COLO668 (cell line): Measurements from ENCODE around the gene FAM114A1.
"Not testable (repeated sequence)": the region's sequence is repeated elsewhere in the genome, so short reads cannot be mapped to it uniquely, and the experiment has no call there.

ENCODE experiments used
- DNase-seq: peaks from one replicate; lab custom pipeline; 2025; ENCODE audit not compliant: unreplicated experiment; lab: John Stamatoyannopoulos, UW

Gene FAM114A1

DNA sequence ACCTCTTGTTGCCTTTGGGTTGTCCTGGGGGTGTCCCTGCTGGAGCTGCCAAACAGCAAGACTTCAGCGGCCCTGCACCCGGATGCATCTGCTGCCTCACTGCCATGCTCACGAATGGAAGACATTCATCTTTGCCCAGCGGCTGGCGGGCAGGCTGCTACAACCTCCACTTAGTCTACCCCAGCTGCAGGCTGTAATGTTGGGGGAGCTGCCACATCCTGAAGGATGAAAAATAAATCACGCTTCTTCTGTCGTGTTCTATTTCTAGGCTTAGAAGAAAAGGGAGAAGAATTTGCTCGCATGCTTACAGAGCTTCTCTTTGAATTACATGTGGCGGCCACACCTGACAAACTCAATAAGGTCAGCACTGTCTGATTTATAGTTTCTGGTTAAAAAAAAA lies 61.4 kb downstream of the FAM114A1 start:
- DNase-seq, result no peak

- DNase-seq, result no peak
These were observed 62.6 kb downstream of the FAM114A1 start for GRCh38 chr4:38930204-38930603.

GRCh38 chr4:38930707-38931106 lies 63.1 kb downstream of the FAM114A1 start:
- DNase-seq, result no peak

DNA sequence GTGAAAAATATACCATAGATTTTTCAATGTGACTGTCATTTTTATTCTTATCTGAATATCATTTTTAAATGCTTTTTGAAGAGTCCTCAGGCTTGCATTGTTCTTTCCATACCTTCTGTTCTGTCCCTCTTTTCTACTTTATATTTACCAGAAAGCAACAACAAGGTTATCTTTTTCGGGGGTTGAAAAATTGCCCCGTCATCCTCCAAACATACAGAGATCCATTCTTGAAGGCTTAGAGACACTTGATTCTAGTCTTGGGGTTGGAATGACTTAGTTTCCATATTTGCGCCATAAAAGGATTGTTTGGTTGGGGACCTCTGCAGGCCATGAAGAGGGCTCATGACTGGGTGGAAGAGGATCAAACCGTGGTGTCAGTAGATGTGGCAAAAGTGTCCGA lies 63.5 kb downstream of the FAM114A1 start:
- no peak for DNase-seq

DNA sequence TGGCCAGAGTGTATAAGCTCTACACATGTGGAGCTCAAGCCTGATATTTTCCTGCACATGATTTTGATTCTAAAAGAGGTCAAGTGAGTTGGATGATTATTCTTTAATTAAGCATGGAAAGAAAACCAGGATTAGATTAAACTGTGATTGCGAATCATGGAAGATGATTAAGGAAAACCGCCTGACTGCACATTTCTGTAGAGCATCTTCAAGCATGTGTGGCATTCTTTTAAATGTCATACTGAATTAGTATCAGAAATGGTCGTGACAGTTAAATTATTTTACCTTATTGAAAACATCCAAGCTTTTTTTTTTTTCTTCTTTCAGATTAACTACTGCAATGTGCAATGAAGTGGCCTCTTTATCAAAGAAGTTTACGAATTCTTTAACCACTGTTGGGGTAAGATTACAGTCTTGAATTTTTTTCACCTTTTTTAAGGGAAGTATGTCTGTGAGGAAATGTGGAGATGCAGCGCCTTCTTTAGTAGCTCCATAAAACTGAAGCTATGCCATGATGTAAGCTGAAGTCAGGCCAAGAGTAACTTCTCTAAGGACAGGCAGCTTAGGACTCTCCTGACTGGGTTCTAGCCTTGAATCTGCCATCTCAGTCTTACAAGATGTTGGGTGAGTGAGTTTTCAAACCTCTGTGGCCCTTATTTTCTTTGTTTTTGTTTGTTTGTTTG lies 67.9 kb downstream of the FAM114A1 start:
- no peak for DNase-seq

DNA sequence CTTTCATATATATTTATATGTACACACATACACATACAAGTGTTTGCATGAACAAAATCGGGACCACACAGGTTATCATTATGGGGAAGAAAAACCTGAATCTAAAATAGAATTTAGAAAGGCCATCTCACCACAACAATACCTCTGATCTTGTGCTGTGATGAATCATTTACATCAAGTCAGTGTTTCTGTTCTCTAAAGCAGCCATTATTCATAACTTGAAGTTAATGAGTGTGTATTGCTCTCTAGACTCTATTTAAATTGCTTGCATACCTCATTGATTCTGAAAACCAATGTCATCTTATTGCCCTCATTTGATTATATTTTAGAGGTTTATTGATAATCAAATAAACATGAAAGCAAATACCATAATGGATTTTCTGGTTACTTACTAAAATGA lies 71.6 kb downstream of the FAM114A1 start:
- DNase-seq, result no peak

GRCh38 chr4:38940476-38940875 lies 72.9 kb downstream of the FAM114A1 start:
- no peak for DNase-seq

DNA sequence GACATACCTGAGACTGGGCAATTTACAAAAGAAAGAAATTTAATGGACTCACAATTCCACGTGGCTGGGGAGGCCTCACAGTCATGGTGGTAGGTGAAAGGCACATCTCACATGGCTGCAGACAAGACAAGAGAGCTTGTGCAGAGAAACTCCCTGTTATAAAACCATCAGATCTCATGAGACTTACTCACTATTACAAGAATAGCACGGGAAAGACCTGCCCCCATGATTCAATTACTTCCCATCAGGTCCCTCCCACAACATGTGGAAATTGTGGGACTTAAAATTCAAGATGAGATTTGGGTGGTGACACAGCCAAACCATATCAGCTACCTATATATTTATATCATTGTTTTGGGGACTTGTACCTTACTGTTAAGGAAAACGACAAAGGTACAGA lies 74.3 kb downstream of the FAM114A1 start:
- not testable (repeated sequence) for DNase-seq

- no peak for DNase-seq
These were observed 75.7 kb downstream of the FAM114A1 start for GRCh38 chr4:38943343-38943742.

DNA sequence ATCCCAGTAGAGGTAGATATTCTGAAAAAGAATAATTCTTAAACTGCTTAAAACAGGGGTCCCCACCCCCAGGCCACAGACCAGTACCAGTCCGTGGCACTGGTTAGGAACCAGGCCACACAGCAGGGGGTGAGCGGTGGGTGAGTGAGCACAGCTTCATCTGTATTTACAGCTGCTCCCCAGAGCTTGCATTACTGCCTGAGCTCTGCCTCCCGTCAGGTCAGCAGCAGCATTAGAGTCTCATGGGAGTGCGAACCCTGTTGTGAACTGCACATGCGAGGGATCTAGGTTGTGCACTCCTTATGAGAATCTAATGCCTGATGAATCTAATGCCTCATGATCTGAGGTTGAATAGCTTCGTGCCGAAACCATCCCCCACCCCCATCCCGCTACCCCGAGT lies 76.8 kb downstream of the FAM114A1 start:
- DNase-seq, result no peak

- no peak for DNase-seq
These were observed 79.3 kb downstream of the FAM114A1 start for GRCh38 chr4:38946919-38947318.

DNA sequence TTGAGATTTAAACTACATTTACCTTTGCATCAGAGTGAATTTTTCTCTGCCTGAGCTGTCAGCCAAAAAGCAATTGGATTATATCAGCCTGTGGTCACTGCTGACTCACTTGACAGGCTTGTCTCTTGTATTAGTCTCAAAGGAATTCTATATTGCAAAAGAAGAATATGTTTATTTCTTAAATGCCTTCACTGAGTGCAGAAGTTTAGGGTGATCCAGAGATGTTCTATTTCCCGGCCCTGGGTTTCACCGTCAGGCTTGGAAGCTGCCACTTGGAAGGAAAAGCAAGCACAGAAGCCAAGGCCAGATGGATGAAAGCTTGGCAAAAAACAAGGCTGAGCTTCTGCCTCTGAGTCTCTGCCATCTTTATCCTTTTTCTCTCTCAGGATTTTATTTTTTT lies 80.9 kb downstream of the FAM114A1 start:
- DNase-seq, result no peak

DNA sequence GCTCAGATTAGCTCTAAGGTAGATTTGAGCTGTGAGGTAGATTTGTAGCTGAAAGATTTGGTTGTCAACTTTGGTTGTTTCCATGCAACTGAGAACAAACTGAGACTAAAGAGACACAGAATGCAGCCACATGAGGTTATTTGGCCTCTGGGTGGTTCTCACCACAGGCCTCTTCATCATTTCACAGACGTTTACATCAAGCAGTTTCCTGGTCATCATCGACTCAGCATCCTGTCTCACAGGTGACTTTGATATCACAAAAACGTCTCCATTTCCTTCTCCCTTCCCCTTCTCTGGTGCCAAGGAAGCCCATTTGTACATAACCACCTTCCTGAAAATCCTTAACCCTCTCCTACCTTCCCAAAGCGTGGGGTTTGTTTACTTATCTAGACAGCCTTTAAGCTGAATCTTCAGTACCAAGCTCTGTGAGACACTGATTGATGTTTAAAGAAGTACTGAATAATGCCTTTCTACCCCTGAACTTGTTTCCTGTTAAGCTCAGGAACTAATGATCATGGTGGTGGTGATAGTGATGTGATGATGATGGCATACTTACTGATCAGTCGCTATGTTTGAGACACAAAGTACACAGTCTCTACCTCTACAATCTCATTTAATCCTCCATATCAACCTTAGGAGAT lies 81.9 kb downstream of the FAM114A1 start:
- DNase-seq, result no peak

DNA sequence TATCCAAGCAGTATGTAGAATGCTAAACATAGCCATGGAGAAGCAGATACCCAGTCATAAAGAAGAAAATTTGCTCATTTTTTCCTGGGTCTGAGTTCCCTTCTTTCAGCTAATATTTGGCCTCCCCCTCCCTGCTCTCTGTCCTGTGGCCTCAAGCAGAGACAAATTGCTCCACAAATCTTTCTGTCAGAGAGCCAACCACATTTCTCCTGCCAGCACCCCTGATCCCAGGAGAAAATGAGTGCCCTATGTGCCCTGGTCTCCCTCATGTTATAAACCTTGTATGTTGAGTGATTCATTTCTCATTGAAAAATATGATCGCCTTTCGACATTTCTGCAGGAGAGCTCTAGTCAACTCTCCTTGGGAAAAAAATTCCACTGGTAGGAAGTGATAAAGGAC lies 82.6 kb downstream of the FAM114A1 start:
- DNase-seq, result no peak

GRCh38 chr4:38950734-38951133 lies 83.1 kb downstream of the FAM114A1 start:
- no peak for DNase-seq

- no peak for DNase-seq
These were observed 84.0 kb downstream of the FAM114A1 start for GRCh38 chr4:38951598-38951997.

DNA sequence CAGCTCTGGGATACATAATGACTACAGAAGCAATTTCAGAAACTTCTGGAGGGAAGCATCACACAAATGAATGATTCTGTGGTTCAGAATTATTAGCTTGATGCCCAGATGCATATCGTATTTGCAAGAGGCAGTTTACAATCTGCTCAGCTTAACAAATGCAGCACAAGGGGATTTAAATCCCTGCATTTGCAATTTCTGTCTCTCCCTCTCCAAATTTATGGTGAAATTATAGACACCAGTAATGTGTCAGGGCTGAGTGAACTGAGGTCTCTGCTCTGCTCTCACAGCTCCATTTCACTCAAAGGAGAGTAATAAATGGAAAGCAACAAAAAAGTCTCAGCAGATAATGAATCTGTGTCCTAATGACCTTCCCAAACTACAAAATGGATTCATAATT lies 84.4 kb downstream of the FAM114A1 start:
- no peak for DNase-seq

- DNase-seq, result no peak
These were observed 87.1 kb downstream of the FAM114A1 start for GRCh38 chr4:38954727-38955126.

DNA sequence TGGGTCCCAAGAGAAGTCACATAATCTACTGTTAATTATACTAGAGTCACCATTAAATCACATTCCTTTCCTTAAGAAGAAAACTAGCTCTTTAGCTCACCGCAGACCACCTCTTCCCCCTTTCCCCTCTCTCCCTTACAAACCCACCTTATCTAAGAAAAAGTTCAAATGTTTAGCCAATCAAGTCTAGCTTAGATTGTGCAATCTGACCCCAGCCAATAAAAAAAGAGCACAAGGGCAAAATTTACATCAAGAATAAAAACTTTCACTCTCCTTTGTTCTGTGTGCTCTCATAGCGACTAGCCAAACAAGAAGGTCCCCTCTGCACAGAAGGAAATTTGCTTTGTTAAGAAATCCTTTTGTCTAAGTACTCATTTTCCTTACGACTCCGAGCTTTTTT lies 88.4 kb downstream of the FAM114A1 start:
- DNase-seq, result no peak

DNA sequence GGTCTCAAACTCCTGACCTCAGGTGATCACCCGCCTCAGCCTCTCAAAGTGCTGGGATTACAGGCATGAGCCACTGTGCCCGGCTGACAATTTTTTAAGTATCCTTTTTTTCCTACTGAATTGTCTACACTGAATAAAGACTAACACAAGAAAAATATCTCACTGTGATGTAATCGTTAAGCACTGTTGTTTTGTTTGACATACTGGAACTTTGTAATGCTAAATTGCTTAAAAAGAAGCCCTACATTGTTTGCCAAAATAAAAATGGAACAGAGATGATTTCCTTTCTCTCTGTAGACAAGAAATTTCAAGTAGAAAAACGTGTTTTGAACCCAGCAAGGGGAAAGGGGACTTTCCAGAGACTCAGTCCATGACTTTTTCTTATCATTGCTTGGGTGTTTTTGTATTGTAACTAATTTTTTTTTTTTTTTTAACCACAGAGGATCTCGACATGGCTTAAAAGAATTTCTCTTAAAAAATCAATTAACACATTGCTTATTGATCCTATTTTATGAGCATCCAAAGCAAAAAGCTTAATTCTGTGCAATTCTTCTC lies 89.7 kb downstream of the FAM114A1 start:
- no peak for DNase-seq

DNA sequence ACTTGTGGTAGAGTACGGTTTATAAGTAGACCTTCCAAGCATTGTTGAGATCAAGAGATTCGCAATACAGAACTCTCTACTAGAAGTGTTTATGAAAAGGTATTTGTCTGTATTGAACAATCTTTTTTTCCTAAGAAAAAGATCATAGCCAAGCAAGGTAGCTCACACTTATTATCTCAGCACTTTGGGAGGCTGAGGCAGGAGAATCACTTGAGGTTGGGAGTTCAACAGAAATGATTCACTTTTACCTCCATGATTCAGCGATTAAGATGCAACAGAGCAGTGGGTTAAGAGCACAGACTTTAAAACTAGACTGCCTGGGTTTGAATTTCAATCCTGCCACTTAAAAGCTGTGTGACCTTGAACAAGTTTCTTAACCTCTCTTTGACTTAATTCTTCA lies 90.3 kb downstream of the FAM114A1 start:
- no peak for DNase-seq

- no peak for DNase-seq
These were observed 91.0 kb downstream of the FAM114A1 start for GRCh38 chr4:38958453-38959190.
